ENCODE measurements around the gene CRKL. TPM values are rescaled to one million over a fixed set of nuclear protein-coding genes. Genes with fewer than 3 reads are reported as not detected.
"Not testable (repeated sequence)": the region's sequence is repeated elsewhere in the genome, so short reads cannot be mapped to it uniquely, and the experiment has no call there.

CRKL gene
- polyA plus RNA-seq, 3 donors, result 63.1 to 65.0 (median 64.5) TPM

DNA sequence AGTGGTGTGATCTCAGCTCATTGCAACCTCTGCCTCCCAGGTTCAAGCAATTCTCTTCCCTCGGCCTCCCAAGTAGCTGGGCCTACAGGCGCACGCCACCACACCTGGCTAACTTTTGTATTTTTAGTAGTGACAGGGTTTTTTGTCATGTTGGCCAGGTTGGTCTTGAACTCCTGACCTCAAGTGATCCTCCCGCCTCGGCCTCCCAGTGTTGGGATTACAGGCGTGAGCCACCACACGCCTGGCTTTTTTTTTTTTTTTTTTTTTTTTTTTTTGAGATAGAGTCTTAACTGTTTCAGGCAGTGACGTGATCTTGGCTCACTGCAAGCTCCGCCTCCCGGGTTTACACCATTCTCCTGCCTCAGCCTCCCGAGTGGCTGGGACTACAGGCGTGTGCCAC is 13.2 kb downstream of the CRKL start:
- not testable (repeated sequence) for DNase-seq (ENCODE audit: low read depth in 3 of 3, low spot score in 2 of 3)

DNA sequence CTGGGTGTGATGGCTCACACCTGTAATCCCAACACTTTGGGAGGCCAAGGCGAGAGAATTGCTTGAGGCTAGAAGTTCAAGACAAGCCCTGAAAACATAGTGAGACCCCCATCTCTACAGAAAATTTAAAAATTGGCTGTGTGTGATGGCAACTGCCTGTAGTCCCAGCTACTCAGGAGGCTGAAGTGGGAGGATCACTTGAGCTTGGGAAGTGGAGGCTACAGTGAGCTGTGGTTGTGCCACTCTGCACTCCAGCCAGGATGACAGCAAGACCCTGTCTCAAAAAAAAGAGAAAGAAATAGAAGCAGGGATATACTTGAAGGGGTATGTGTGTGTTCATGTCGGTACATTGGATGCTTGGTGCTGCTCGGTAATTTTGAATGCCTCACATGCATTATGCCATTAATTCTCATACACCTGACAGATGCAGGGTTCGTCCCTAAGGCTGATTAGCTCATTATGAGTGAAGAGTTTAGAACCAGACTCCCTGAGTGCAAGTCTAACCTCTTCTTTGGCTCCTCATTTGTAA is 14.0 kb downstream of the CRKL start:
- DNase-seq (ENCODE audit: low read depth in 3 of 3, low spot score in 2 of 3), result no peak

DNA sequence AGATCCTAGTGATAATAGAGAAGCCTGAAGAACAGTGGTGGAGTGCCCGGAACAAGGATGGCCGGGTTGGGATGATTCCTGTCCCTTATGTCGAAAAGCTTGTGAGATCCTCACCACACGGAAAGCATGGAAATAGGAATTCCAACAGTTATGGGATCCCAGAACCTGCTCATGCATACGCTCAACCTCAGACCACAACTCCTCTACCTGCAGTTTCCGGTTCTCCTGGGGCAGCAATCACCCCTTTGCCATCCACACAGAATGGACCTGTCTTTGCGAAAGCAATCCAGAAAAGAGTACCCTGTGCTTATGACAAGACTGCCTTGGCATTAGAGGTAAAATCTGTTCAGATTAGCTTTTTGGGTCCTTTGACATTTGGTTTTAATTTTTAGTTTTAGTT is 16.7 kb downstream of the CRKL start:
- no peak for DNase-seq (ENCODE audit: low read depth in 3 of 3, low spot score in 2 of 3)

DNA sequence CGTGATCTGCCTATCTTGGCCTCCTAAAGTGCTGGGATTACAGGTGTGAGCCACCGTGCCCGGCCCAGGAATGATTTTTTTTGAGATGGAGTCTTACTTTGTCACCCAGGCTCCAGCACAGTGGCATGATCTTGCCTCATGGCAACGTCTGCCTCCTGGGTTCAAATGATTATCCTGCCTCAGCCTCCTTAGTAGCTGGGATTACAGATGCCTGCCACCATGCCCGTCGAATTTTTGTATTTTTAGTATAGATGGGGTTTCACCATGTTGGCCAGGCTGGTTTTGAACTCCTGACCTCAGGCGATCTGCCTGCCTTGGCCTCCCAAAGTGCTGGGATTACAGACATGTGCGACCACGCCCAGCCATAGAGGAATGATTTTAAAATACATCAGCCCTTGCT is 17.8 kb downstream of the CRKL start:
- not testable (repeated sequence) for DNase-seq (ENCODE audit: low read depth in 3 of 3, low spot score in 2 of 3)

DNA sequence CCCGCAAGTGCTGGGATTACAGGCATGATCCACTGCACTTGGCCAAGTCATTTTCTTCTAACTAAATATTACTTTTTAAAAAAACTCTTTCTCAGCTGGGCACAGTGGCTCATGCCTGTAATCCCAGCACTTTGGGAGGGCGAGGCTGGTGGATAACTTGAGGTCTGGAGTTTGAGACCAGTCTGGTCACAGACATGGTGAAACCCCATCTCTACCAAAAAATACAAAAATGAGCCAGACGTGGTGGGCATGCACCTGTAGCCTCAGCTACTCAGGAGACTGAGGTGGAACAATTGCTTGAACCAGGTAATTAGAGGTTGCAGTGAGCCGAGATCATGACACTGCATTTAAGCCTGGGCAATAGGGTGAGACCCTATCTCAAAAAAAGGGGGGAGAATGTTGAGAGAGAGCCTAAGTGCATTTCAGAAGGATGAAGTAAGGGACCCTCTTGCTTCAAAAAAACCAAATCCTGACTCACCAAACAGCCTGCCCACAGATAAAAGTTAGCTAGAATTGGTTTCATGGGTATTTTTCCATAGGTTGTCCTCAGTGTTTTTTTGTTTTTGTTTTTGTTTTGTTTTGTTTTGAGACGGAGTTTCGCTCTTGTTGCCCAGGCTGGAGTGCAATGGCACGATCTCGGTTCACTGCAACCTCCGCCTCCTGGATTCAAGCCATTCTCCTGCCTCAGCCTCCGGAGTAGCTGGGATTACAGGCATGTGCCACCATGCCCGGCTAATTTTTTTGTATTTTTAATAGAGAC is 18.8 kb downstream of the CRKL start:
- not testable (repeated sequence) for DNase-seq (ENCODE audit: low read depth in 3 of 3, low spot score in 2 of 3)

DNA sequence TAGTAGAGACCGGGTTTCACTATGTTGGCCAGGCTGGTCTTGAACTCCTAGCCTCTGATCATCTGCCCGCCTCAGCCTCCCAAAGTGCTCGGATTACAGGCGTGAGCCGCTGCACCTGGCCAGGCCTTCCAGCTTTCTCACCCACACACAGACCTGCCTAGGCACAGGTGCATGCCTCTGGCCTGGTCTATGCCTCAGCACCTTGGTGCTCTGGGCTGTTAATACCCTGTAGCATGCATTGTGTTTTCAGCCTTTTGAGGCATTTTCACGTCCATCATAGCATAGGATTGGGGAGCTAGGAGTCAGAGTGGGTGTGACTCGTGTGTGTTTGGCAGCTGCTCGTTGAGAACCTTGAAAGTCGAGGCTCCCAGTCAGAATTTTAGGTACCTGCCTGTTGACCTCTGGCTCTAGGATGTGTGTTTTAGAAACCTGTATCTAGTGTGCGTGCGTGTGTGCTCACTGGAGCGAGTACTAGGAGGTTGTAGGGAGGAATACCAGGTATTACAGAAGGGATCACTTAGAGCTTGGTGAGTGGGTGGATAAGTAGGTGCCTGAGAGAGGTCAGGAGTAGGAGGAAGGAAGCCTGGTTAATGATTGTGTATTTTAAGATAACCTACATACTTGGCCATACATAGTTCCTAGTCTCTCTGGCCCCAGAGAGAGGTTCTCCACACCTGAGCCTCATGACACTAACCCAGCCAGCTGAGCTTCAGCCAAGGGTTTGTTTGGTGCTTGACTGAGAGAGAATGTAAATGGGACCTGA is 20.0 kb downstream of the CRKL start:
- DNase-seq (ENCODE audit: low read depth in 3 of 3, low spot score in 2 of 3), result no peak

DNA sequence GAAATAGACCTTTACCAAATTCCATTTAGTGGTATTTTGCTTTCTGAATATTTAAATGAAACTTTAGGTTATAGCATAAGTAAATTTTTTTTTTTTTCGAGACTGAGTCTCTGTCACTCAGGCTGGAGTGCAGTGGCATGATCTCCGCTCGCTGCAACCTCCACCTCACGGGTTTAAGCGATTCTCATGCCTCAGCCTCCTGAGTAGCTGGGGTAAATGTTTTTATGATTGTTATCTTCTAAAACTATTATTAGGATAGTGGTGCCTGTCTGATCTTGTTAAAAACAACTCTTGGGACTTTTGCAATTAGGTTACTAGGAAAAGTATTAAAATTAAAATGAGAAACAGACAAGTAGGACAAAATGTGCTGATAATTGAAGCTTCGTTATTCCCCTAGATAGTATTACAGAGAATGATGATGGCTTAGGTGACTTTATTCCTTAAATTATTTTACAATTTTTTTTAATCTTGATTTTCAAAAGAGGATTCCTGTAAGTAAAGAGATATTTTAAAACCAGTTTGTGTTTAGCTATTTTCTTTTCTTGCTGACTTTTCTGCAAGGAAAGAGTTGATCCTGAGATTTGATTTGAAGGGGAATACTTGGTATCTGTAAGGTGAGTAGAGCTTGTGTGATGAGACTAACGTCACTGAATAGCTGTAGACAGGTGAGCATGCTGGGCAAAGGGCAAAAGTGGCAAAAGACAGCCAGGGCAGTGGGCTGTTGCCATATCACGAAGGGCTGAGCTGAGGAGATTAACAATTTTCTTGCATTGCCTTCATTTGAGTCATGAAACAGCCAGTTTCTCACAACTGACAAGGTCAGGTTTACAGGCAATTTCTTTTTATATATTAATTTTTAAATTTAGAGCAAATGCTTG is 20.8 kb downstream of the CRKL start:
- no peak for DNase-seq (ENCODE audit: low read depth in 3 of 3, low spot score in 2 of 3)

DNA sequence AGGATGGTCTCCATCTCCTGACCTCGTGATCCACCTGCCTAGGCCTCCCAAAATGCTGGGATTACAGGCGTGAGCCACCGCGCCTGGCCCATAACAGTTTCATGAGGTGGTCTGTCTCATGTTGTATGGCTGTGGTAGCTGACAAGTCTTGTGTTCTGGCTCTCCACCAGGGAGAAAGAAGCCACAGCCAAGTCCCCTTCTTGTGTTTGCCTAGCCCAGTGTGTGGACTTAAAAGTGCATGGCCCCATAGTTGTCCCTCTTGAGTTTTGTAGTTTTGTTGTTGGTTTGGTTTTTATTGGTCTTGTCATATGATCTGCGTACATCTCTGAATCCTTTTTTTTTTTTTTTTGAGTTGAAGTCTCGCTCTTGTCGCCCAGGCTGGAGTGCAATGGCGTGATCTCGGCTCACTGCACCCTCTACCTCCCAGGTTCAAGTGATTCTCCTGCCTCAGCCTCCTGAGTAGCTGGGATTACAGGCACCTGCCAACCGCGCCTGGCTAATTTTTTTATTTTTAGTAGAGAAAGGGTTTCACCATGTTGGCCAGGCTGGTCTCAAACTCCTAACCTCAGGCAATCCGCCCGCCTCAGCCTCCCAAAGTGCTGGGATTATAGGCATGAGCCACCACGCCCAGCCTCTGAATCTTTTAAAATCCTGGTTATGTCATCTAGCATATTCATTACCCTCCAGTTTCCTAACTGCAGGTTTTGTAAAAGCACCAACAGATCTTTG is 22.4 kb downstream of the CRKL start:
- DNase-seq (ENCODE audit: low read depth in 3 of 3, low spot score in 2 of 3), result not testable (repeated sequence)

DNA sequence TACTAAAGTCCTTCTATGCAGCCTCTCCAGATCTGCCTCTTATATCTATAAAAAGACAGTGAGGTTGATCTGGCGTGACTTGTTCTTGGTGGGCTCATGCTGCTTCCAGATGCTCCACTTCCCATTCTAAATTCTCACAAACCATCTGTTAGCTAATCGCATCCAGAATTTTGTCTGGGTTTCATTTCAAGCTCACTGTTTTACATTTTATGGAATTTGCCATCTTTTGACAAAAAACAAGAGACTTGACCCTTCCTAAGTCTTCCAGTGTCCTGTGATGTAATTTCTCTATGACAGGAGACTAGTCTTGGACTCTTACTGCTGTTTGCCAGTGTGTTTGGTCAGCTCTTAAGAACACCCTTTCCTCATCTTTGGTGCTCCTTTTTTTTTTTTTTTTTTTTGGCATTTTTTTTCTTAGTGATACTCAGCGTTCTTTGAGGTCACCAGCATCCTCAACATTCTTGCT is 23.0 kb downstream of the CRKL start:
- DNase-seq (ENCODE audit: low read depth in 3 of 3, low spot score in 2 of 3), result no peak

DNA sequence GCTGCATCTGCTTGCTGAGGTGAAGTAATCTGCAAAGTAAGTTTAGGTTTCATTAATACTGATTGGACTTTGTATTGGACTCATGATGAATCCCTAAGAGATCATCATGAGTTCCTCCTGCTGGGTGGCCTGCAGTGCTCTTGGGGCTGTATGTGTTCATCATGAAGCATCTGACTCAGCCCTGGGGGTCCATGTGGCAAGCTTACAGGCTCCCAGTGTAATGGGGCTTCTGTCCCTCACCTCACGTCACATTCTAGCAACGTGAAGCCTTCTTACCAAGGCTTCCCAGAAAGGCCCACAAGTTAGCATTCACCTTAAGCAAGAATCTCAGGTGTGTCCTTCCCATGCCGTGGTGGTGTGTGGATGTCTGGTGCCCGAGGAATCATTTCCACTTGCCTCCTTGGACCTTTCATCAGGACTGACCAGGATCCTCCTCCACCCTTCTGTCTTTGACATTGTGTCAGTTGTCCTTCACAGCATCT is 23.7 kb downstream of the CRKL start:
- no peak for DNase-seq (ENCODE audit: low read depth in 3 of 3, low spot score in 2 of 3)

DNA sequence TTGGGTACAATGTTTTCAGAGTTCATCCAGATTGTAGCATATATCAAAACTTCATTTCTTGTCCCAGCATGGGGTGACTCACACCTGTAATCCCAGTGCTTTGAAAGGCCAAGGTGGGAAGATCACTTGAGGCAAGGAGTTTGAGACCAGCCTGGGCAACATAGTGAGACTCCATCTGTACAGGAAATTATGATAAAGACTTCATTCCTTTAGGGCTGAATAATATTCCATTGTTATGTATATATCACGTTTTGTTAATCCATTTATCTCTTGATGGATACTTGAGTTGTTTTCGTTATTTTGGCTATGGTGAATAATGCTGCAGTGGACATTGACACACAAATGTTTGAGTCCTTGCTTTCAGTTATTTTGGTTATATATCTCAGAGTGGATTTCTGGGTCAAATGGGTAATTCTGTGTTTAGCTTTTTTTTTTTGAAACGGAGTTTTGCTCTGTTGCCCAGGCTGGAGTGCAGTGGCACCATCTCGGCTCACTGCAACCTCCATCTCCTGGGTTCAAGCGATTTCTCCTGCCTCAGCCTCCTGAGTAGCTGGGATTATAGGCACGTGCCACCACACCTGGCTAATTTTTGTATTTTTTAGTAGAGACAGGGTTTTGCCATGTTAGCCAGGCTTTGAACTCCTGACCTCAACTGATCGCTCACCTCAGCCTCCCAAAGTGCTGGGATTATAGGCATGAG is 25.1 kb downstream of the CRKL start:
- not testable (repeated sequence) for DNase-seq (ENCODE audit: low read depth in 3 of 3, low spot score in 2 of 3)

DNA sequence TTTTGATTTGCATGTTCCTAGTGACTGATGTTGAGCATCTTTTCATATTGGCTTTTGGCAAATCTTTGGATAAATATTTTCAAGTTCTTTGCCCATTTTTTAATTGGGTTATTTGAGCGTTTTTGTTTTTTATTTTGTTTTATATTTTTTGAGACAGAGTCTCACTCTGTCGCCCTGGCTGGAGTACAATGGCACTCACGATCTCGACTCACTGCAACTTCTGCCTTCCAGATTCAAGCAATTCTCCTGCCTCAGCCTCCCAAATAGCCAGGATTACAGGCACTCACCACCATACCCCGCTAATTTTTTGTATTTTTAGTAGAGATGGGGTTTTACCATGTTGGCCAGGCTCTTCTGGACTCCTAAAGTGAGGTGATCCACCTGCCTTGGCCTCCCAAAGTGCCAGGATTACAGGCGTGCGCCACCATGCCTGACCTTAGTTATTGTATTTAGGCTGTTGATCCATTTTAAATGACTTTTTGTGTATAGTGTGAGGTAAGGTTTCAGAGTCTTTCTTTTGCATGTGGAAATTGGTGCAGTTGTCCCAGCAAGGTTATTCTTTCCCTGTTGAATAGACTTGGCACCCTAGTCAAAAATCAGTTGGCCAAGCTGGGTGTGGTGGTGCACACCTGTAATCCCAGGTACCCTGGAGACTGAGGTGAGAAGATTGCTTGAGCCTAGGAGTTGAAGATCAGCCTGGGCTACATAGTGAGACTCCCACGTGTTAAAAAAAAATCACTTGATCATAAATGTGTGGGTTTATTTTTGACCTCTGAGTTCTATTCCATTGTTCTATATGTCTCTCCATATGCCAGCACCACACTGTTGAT is 26.1 kb downstream of the CRKL start:
- DNase-seq (ENCODE audit: low read depth in 3 of 3, low spot score in 2 of 3), result no peak

DNA sequence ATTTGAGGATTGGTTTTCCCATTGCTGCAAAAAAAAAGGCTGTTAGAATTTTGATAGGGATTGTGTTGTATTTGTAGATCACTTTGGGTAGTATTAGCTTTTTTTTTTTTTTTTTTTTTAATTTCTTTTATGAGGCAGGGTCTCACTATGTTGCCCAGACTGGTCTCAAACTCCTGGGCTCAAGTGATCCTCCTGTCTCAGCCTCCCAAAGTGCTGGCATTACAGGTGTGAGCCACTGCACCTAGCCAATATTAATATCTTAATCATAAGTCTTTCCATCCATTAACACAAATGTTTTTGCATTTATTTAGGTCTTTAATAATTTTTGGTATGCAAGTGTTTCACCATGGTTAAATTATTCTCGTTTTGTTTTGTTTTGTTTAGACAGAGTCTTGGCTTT is 26.8 kb downstream of the CRKL start:
- no peak for DNase-seq (ENCODE audit: low read depth in 3 of 3, low spot score in 2 of 3)

DNA sequence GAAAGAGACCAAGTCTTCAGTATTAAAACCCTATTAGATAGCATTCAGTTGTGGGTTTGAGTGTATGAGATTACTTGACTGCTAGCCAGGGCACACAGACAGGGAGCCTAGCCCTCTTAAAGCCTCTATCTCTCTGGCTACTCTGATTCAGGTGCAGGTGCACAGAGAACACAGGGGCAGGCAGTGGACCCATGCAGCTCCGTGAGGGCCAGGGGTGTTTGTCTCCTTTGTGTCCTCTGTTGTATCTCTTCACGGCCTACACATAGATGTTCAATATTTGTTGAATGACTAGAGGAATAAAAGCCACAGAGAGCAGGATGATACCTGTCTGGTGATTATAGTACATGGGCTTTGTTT is 28.3 kb downstream of the CRKL start:
- no peak for DNase-seq (ENCODE audit: low read depth in 3 of 3, low spot score in 2 of 3)

DNA sequence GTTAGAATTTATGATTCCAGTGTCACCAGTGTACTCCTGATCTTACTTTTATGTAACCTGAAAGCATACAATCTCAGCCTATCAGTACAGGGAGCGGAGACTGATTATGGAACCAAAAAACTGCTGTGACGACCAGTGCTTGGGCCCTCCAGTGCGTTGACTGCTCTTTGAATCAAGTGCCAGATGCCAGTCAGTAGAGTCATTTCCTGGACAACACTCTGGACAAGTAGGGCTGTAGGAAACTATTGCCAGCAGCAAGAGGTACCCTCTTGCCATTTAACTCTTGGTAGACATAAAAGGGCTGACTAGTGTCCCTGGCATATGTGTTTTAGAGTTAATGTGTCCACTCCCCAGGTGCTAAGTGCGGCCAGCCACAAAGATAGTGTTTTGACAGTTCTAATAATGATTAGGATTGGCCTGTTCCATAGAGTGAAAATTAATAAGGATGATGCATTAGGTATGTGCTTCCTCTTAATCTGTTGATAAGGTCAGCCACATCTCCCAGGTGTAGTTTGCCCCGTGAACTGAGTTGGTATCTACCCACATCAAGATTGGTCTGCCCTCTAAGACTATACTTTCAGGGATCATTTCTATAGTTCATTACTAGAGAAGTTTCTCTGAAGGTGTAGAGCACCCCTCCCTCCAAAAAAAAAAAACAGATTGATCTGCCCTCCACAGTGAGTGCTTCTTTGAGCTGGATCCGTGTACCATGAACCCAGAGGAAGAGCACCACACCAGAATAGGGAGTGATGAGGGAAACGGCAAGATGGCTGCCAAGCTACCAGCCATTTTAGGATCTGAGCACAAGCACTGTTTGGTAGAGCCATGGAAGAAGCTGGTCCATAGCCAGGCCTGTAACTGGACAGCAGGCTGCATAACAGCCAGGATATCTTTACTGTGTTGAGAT is 29.1 kb downstream of the CRKL start:
- DNase-seq (ENCODE audit: low read depth in 3 of 3, low spot score in 2 of 3), result no peak

DNA sequence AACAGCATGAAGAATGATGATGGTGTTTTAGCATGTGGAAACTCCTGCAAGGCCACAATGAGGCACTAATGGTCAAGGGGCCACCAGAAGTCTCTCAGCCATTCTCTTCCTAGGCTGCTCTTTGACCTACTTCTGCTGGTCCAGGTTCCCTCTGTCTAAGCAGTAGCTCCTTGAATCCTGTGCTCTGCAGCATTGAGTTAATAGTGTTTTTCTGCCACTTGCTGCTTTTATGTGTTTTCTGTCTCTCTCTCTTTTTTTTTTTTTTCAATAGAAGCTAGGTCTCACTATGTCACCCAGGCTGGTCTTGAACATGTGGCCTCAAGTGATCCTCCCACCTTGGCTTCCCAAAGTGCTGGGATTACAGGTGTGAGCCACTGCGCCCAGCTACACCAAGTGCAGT is 29.8 kb downstream of the CRKL start:
- no peak for DNase-seq (ENCODE audit: low read depth in 3 of 3, low spot score in 2 of 3)

DNA sequence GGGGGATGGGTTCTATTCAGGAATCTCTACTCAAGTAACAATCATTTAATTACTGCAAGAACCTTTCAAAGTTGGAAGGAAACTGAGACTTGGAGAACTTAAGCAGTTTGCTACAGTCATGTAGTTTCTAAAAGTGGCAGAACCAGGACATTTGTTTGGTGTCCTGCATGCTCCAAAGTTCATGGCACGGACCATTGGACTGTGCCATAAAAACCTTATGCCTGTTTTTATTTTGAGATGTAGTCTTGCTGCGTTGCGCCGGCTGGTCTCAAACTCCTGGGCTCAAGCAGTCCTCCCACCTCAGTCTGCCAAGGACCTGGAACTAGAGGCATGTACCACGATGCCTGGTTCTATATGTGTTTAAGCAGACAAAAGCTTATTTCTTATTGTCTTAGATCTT is 31.2 kb downstream of the CRKL start:
- no peak for DNase-seq (ENCODE audit: low read depth in 3 of 3, low spot score in 2 of 3)

DNA sequence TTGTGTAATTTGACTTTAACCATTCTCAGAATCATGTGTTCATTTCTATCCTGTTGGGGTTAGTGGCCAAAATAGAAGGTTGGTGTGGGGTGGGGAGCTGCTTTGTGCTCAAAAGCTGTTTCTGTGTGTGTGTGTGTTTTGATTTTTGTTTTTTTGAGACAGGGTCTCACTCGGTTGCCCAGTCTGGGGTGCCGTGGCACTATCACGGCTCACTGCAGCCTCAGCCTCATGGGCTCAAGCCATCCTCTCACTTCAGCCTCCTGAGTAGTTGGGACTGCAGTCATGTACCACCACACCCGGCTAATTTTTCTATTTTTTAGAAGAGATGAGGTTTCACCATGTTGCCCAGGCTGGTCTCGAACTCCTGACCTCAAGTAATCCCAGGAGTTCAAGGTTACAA is 31.8 kb downstream of the CRKL start:
- DNase-seq (ENCODE audit: low read depth in 3 of 3, low spot score in 2 of 3), result no peak

Measured in right renal cortex interstitium (tissue), 3 donors.